ENCODE results near the gene CGN.

CGN gene

GRCh38 chr1:151583796-151584195, 72.6 kb downstream of the CGN start:
- no peak overlapping the region for H3K27ac ChIP-seq

GRCh38 chr1:151584278-151584677, 73.1 kb downstream of the CGN start:
- TF ChIP-seq ZFX (IDR thresholded peaks at IDR 0.05) (no peak), CTCF (conservative IDR thresholded peaks at IDR 0.05) (no peak)
- no peak overlapping the region for H3K27ac ChIP-seq

More at GRCh38 chr1:151583796-151584195, 72.6 kb downstream of the CGN start:
- no peak for TF ChIP-seq ZFX (IDR thresholded peaks at IDR 0.05)
- no peak for TF ChIP-seq CTCF (conservative IDR thresholded peaks at IDR 0.05)

GRCh38 chr1:151584780-151585179, 73.6 kb downstream of the CGN start:
- no peak overlapping the region for H3K27ac ChIP-seq

GRCh38 chr1:151585622-151586021, 74.4 kb downstream of the CGN start:
- no peak overlapping the region for H3K27ac ChIP-seq
- TF ChIP-seq CTCF (conservative IDR thresholded peaks at IDR 0.05) (no peak), ZFX (IDR thresholded peaks at IDR 0.05) (no peak)

More at GRCh38 chr1:151584780-151585179, 73.6 kb downstream of the CGN start:
- TF ChIP-seq CTCF (conservative IDR thresholded peaks at IDR 0.05) (no peak), ZFX (IDR thresholded peaks at IDR 0.05) (no peak)
